Embryonic facial prominence (tissue), 1 donor: ENCODE measurements around the gene DLG3.
"Not testable (repeated sequence)": the region's sequence is repeated elsewhere in the genome, so short reads cannot be mapped to it uniquely, and the experiment has no call there.

Experiments used
- DNase-seq: peaks from one replicate; pipeline ENCODE4 v3.0.0-alpha.2; 2016; ENCODE audit errors: extremely low spot score

The DLG3 gene

DNA sequence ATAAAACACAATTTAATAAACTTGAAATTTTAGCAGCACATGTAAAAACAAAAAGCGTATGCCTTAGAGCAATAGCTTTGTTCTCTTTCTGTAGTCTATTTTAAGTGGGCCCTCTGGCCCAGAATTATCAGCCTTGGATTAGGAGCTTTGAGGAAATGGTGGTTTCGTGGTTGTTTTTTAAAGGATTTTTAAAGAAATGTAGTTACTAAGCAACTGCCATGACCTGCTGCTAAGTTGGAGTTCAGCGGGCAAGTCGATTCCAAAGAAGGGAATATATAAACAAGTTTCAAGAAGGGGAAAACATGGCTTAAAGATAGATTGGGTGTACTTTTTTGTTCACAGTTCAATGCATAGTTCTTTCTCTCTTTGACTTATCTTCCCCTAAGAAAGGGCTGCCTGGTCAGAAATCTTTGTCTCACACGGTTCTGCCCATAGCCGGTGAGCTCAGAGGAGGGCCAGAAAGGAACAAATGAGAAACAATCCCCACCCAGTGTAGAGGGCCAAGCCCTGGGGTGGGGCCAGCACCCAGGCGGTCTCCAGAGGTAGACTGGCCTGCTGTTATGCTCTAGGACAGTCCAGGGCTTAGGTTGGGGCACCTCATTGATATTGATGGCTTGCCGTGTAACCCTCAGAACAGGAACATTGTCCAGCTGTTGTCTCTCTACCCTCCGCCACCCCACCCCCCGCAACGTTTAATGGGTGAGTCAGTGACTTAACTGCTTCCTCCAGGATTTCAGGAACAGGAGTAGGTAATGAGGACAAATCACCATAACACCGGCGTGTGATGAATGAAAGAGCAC is 32.5 kb downstream of the DLG3 start:
- DNase-seq = no peak

DNA sequence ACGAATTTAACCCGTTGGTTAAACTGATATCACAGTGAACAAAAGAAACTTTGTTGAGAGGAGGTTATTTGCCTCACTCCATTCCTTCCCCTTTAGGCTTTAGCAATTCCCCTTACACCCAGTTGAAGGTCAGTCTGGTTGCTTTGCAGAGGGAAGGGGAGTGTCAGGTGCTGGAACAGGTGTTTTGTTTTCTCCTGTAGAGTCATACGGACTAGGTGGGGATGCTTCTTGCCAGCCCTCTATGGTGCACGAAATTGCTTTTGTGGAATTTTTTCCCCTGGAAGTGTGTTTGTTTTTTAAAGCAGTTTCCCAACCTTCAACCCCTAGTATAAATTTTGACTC is 33.1 kb downstream of the DLG3 start:
- DNase-seq = no peak

DNA sequence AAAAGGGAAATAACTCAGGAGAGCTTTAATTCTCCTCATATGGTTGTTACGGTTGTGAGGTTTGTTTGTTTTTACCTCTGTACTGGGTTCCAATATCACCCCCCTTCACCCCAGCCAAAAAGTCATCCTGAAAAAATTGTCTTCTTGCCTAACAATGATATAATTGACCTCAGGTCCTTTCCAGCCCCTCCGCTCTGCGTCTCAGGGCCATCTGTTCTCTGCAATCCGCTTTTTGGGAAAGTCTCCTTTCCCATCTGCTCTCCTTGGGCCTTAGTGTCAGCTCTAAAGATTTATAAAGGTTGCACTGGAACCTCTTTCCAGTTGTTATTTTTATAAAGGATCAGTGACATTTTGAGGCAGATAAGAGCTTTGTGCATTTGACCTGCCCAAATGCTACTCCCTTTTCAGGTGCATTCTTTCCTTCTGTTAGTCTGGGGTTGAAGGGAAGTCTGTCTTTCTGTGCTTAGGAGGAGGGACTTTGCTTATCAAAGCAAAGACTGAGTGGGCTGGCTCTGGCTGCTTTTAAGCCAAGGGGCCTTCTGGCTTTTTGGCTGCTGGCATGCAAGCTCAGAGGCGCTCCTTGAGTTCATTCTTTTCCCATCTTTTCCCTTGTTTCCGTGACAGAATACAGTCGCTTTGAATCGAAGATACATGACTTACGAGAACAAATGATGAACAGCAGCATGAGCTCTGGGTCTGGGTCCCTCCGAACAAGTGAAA is 34.1 kb downstream of the DLG3 start:
- no peak for DNase-seq

DNA sequence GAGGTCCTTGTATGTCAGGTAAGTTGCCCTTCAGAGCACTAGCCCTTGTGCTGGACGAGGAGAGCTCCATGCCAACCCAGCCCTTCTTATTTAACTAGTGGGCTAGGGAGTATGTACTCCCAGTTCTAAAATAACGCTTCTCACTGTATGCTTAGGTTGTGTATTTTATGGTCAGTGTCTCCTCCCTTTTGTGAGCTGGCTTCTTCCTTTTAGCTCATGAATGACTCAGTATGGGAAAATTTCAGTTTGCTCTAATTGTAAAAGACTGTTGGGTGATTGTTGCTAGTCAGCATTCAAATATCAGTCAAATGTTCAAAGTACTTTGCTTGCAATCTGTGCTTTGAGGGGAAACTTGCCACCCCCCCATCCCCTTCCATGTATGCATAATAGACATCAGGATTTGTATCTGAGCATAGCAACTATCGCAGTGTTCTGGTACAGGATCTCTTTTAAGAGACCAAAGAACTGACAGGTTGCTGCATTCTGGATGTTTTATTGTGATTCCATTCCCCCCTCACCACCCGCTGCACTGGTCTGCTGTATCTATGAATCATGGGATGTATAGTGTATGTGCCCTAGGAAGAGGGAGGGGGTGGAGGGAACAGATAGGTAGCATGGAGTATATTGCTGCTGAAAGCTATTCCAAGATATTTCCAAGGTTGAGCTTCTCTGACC is 34.7 kb downstream of the DLG3 start:
- DNase-seq = no peak

DNA sequence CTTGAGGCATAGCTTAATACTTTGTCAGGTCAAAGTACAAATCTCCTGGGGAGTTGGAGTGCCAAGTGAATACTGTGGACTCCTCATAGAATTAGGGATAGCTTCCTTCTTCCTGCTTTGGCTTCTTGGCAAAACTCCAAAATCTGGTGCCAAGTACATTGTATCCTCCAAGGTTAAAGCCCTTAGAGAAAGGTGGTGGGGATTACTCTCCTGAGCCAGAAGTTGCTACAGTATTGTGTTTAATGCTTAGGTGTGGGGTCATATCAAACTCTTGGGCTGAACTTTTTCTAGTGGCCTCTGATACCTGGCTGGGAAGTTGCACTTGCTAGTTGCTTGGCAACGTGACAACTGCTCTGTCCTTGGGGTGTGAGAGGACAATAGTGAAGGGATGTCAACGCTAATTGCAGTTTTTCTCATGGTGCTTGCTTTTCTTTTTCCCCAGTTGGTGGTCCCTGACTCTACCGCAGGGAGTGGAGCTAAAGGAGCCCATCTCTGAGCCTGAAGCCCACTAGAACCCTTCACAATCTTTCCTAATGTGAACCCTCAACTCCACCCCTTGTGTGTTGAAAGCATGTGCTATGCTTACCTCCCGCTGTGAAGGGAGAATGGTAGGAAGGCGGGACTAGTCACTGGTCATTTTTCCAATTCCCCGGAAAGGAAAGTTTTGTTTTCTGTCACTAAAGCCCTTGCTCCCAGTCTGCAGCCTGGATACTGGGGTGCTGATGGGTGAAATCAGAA is 35.5 kb downstream of the DLG3 start:
- no peak for DNase-seq

DNA sequence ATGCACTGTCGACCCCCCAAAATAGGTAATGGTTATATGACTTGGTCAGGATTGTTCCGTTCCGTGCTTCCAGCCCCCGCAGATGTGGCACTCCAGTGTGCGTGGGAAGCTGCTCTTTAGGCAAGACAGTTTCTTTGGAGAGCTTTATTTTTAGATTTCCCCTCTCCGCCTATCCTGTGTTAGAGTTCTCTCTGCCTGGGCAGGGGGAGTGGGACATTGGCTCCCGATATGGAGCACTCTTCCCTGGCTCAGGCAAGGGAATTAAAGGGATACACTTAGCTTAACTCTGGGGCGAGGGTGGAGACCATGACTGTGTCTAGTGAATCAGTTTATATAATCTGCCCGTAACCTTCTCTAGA is 36.0 kb downstream of the DLG3 start:
- DNase-seq = no peak

DNA sequence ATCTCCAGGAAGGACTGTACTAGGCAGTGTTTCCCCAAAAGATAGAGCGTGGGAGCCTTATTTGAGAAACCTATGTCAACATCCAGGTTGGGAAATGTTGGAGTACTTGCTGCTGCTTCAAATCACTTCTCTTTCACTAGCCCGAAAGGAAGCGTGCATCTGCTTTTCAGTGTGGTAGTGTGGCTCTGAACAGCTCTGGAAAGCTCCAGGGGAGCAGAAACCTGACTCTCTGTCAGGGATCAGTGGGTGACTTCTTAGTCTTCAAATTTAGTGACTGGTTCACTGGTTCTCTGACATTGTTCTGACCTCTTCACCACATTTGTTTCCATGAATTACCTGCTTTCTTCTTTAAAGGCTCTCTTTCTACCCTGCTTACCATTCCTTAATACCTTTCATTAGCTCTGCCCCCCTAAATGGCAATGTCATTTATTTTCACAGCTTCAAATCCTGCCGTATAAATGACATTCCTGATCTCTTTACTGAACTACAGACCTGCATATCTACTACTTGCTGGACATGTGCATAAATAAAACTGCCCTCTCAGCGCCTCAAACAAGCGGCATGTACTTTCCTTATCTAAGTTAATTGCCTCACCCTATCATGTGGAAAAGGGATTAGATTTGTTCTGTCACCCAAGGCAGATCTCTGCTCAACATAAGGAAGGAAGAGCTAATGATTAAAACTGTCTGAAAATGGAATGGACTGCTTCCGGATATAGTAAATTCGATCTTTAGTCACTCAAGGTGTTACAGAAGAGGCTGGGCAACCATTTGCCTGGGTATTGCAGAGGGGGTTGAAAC is 37.0 kb downstream of the DLG3 start:
- no peak for DNase-seq

DNA sequence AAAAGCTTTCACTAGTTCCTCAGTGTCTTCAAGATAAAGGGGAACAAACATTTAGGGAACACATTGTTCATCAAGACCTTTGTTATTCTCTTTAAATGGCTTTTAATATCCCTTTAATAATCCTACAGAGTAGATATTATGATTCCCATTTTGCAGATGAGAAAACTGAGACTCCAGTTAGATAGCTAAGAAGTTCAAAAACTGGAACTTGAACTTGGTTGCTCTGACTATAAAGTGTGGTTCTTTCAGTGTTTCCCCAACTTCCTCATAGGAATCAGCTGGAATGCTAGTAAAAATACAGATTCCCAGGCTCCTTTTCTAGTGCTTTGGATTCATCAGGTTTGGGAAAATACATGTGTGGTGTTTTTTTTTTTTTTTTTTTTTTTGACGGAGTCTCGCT is 37.7 kb downstream of the DLG3 start:
- DNase-seq = no peak

DNA sequence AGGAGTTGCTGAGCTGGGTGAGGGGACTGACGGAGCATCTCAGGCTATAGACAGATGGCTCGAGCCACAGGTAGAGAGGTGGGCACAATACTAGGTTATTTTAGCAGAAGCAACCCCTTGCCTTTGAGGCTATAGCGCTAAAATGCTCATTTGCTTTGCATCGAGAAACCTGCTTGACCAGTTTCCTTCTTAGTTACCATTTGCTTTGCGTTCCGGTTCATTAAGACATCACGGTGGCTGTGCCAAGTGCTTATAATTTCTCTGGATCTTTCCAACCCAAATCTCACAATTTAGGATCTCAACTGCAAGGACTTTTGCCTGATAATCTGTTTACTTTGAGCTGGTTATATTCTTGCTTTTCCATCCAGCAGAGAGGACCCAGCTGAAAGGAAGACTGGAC is 40.8 kb downstream of the DLG3 start:
- DNase-seq = no peak

DNA sequence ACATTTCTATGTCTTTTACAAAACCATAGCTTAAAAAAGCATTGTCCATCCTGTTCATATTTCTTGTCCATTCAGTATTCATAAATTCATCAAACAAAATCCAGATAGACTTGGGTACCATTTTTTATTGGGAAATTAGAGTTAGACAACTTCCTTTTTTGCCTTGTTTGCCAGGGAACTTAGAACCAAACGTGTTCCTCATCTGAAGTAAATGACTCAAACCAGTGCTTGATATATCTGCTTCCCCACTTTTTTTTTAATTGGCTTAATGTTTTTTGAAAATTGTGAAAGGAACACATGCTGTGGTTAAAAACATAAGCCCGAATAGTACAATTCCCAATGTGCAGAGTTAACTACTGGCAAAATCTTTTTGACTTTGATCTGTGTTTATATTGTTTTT is 44.2 kb downstream of the DLG3 start:
- DNase-seq = no peak

DNA sequence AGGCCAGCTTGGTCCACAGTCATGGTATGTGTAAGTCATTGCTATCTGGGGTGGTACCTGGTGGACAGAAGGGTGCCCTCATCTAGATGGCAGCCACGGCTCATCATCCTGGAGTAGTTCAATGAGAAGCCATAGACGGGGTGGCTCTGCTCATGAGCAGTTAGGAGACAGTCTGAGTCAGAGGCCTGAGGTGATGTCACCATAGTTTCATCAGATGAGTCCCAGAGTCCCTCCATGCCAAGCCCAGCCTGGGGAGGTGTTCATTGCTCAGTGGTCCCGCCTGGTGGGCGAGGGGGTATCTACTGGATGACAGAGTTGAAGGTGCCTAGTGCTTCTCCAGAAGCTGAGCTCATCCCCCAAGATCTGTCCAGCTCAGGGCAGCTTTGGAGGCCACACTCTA is 49.8 kb downstream of the DLG3 start:
- DNase-seq = no peak

DNA sequence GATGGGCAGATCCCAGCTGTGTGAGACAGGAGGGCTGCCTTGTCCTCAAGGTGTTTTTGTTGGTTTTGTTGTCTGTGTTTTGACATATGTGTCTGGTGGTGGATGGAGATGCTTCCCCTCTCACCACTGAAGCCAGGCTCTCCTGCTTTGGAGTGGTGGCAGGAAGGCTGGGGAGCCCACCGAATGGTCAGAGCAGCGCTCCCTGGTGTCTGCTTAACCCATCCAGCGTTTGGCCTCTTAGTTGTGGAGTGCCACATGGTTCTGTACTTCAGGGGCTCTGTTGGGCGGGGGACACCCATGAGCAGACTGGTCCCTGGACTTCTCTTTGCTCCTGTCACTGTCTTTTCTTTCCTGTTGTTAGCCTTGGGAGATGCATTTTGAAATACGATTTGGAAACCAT is 51.9 kb downstream of the DLG3 start:
- no peak for DNase-seq

DNA sequence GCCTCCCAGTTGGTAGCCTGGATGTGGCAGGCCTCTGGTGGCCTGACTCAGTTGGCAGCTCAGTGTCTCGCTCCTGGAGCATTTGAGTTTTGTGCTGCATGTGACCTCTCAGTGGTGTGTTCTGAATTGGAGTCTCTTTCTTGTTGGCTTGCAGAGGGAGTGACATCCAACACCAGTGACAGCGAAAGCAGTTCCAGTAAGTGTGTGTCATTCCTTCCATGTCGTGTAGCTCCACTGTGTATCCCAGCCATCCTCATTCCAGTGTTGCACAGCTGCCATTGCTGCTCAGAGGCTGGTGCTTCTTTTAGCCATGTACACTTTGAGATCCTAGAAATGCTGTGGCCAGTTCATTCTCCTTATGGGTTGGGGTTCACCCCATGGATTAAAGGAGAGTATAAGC is 52.4 kb downstream of the DLG3 start:
- DNase-seq = no peak

DNA sequence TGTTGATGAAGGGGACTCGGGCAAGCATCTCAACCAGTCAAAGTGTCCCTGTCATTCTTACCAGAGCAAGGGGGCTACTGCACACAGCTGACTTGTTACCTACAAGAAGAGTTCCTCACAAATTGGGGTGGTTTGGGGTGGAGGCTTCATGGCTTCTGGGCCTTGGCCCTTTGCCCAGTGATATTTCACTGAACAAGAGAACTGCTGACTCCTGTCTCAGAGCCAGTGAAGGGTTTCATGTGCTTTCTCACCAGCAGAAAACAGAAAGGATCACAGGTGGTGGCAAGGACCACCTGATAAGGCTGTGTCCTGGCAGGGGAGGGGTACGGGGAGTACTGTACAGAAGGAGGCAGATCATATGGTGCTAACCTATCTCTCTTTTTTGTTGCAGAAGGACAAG is 53.5 kb downstream of the DLG3 start:
- DNase-seq = no peak

DNA sequence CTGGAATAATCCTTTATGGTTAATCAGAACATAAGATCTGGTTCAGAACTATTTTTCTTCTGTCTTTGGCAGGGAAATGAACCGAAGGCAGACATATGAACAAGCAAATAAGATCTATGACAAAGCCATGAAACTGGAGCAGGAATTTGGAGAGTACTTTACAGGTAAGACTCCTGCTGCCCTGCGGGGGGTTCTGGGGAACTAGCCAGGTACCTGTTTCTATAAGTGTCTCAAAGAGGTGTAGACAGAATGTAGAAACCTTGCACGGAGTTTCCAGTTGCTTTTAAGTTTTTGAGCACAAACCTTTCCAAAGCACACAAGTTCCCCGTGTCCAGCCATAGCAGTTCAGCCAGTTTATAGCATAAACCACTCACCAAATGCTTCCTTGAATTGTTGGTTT is 56.2 kb downstream of the DLG3 start:
- no peak for DNase-seq

DNA sequence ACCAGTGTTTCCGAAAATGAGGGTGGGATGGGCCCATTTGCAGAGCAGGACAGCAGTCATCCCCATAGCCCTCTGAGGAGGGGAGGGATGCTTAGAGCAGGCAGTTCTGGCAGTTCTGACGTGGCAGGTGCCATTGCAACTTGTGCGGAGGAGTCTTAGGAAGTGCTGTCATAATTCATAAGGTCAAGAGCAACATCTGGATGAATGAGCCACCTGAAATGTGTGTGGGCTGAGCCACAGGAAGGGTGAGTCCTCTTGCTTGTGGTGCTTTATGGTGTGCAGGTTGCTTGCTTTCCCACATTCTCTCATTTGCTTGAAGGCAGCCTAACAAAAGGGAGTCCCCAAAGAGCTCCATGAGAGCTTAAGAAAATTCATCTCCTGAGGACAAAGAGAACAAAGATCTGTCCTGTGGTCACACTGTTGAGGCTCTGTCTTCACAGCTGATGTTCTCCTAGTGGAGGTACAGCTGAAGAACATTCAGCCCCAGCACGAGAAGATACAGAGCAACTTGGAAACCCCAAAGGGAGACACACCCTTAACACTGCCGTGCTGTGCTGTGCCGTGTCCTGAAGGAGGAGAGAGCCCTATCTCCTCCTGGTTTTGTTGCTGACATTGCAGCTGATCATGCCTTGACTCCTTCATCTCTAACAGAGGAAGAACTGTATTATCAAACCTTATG is 60.3 kb downstream of the DLG3 start:
- DNase-seq = no peak

DNA sequence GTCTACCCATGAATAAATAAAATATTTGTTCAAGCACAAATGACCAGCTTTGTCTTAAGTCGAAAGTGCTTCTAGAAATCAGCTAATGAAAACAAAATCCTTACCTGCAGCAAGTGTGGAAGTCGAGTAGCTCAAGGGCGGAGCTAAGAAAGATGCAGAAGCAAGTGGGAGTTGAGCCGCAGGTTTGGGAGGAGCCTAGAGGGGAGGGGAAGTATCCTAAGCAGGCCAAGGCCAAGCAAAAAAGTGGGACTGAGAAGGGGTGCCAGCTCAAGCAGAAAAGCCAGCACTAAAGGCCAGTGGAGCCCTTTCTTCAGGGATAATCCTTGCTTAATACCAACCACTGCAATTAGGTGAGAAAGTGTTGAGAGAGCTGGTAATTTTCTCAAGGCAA is 60.8 kb downstream of the DLG3 start:
- no peak for DNase-seq

DNA sequence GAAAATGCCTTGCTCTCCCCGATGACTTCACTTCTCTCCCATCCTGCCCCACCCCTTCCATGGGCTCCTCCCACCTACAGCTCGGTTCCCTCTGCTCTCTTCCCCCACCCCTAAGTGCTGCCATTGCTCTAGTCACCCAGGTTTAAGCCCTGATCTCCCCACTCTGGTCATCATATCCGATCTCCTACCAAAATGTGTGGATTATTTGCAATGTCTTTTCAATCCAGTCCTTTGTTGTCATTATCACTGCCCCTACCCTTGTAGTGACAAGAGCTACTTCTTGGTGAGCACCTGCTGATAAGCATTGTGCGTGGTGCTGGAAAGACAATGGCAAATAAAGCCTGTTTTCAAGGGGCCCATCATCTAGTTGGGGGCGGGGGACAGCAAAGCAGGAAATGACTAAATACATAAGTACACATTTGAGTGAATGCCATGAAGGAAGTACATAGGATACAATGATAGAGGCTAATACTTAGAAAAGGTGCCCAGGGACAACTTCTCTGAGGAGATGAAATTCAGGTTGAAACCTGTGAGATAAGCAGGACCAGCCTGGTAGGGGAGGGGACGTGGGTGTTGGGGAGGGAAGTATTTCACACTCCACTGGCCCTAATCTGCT is 63.8 kb downstream of the DLG3 start:
- DNase-seq = no peak

DNA sequence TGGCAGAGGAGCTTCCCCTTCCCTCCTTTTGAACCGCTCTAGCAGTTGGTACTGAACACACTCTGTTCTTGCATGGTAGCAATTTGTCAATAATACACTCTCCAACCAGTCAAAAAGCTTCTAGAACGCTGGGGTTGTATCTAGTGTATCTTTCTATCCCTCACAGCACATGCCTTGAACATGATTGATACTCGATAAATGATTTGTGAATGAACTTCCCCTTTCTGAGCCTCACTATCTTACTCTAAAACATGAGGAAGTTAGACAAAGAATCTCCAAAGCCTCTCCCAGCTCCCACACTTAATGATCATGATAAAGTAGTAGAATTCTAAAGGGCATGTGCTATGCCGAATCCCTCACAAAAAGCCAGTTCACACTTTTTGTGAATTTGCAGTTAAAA is 64.4 kb downstream of the DLG3 start:
- no peak for DNase-seq

DNA sequence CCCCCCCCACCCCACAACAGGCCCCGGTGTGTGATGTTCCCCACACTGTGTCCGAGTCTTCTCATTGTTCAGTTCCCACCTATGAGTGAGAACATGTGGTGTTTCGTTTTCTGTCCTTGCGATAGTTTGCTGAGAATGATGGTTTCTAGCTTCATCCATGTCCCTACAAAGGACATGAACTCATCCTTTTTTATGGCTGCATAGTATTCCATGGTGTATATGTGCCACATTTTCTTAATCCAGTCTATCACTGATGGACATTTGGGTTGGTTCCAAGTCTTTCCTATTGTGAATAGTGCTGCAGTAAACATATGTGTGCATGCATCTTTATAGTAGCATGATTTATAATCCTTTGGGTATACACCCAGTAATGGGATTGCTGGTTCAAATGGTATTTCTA is 70.6 kb downstream of the DLG3 start:
- not testable (repeated sequence) for DNase-seq

DNA sequence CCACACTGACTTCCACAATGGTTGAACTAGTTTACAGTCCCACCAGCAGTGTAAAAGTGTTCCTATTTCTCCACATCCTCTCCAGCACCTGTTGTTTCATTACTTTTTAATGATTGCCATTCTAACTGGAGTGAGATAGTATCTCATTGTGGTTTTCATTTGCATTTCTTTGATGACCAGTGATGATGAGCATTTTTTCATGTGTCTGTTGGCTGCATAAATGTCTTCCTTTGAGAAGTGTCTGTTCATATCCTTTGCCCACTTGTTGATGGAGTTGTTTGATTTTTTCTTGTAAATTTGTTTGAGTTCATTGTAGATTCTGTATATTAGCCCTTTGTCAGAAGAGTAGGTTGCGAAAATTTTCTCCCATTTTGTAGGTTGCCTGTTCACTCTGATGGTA is 71.1 kb downstream of the DLG3 start:
- DNase-seq = not testable (repeated sequence)
